Esophagus muscularis mucosa (tissue), 4 donors: ENCODE results near the gene SNX9. TPM values are rescaled to one million over a fixed set of nuclear protein-coding genes. Genes with fewer than 3 reads are reported as not detected.
"Not testable (repeated sequence)": the region's sequence is repeated elsewhere in the genome, so short reads cannot be mapped to it uniquely, and the experiment has no call there.

ENCODE experiments used
- DNase-seq: peaks from one replicate; pipeline ENCODE4 v3.0.0-alpha.2; 2017; ENCODE audit errors: extremely low spot score
- H3K27ac ChIP-seq, 4 donors: fragments of 200-600 bp; sonication (generic); replicated peaks in 1 of 4; 1 replicate in 3 of 4; 2 replicates in 1 of 4; pipeline ENCODE4 v1.5.1; 2016 to 2019; ENCODE audit warnings: mild to moderate bottlenecking in 1 of 4
- H3K27me3 ChIP-seq, 4 donors: fragments of 200-600 bp; sonication (generic); one replicate each; pipeline versions ENCODE4 v1.5.1 to v1.6.0; 2016 to 2019
- H3K36me3 ChIP-seq, 4 donors: fragments of 200-600 bp; sonication (generic); one replicate each; pipeline ENCODE4 v1.5.1; 2016 to 2019
- H3K4me1 ChIP-seq, 4 donors: fragments of 200-600 bp; sonication (generic); one replicate each; pipeline ENCODE4 v1.5.1; 2016 to 2019
- H3K4me3 ChIP-seq, 4 donors: fragments of 200-600 bp; sonication (generic); 1 replicate in 2 of 4; 2 replicates in 2 of 4; pipeline ENCODE4 v1.5.1; 2016 to 2019; ENCODE audit warnings: mild to moderate bottlenecking in 4 of 4, moderate library complexity in 1 of 4
- H3K9me3 ChIP-seq, 4 donors: fragments of 200-600 bp; sonication (generic); 1 replicate in 3 of 4; 2 replicates in 1 of 4; pipeline ENCODE4 v1.5.1; 2016 to 2019
- CTCF ChIP-seq, 3 experiments: fragments of 200-600 bp in 2 of 3; fragments of 450-650 bp in 1 of 3; sonication (generic) in 2 of 3; IDR thresholded peaks; one replicate each; pipeline ENCODE4 v1.5.1; 2017 to 2019; ENCODE audit warnings: antibody characterized with exemption in 3 of 3, mild to moderate bottlenecking in 2 of 3, moderate library complexity in 1 of 3
- EP300 ChIP-seq: sonication (generic); formaldehyde crosslinking; IDR thresholded peaks from one replicate; pipeline ENCODE4 v1.6.1; 2017; ENCODE audit warnings: antibody characterized with exemption
- POLR2A ChIP-seq: fragments of 450-650 bp; IDR thresholded peaks from one replicate; pipeline ENCODE4 v1.6.1; 2017; ENCODE audit warnings: antibody characterized with exemption, moderate library complexity, mild to moderate bottlenecking, low read depth
- POLR2AphosphoS5 ChIP-seq, 2 donors: sonication (generic); formaldehyde crosslinking; IDR thresholded peaks; one replicate each; pipeline ENCODE4 v1.6.1; 2017; ENCODE audit warnings: antibody characterized with exemption in 2 of 2
- WGBS: methylation state at CpG from one replicate; pipeline ENCODE4 v1.1.5; 2018; 5-methylcytosine and 5-hydroxymethylcytosine counted together
- intact Hi-C: fragments of 100-400 bp; cut with DNase I; formaldehyde crosslinking; loops from one replicate; pipeline ENCODE4 v1.15.1; 2023
- total RNA-seq, 4 donors: library from RNA; depleted of rRNA; stranded (reverse); fragments of >200 nt; gene quantifications; one replicate each; pipeline versions ENCODE4 v1.1.0 to v1.2.1, GENCODE V29; 2016

The SNX9 gene
- total RNA-seq, 4 donors from 2014 or later: 78.1 to 94.7 (median 85.1) TPM

GRCh38 chr6:157965387-157965786 is 142.3 kb downstream of the SNX9 start:
- WGBS: 96% methylated on average over 3 of the region's 3 CpGs
- Histone ChIP-seq H3K9me3 (no peaks in the 10 kb centered on the region), H3K4me3 (no peak overlapping the region), H3K27me3 (no peaks in the 10 kb centered on the region), H3K4me1 (no peaks in the 10 kb centered on the region), H3K36me3 (no peaks in the 10 kb centered on the region), H3K27ac (no peak overlapping the region)
- TF ChIP-seq POLR2AphosphoS5 (IDR thresholded peaks at IDR 0.05) (no peak), CTCF (IDR thresholded peaks at IDR 0.05) (no peak), EP300 (no peak), POLR2A (no peak)
- DNase-seq: no peak
- intact Hi-C loops: no loop called here

DNA sequence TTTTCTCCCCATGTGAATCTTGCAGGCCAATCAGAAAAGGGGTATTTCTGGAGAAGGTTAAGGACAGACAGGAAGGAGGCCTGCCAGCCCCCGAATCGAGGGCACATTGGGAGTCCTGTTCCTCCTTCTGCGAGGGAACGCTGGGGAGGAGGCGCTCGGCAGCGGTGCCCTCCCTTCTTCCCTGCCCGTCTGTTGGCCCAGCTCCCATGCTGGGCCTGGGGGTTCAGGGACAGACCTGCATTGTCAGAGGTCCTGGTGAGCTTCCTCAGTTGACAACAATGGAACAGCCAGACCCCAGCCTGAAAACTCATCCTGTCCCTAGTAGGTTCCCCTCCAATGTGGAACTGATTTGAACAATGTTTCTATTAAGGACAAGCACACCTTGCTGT is 143.5 kb downstream of the SNX9 start:
- Histone ChIP-seq H3K27me3 (no peaks in the 10 kb centered on the region), H3K4me3 (no peak overlapping the region), H3K4me1 (no peaks in the 10 kb centered on the region), H3K27ac (no peak overlapping the region), H3K36me3 (no peaks in the 10 kb centered on the region), H3K9me3 (no peaks in the 10 kb centered on the region)
- 79% methylated on average over 7 of the region's 8 CpGs for WGBS
- intact Hi-C loops: no loop called here
- TF ChIP-seq CTCF (IDR thresholded peaks at IDR 0.05) (no peak), EP300 (no peak), POLR2AphosphoS5 (IDR thresholded peaks at IDR 0.05) (no peak), POLR2A (no peak)
- DNase-seq: no peak

- no peak overlapping the region for H3K27ac ChIP-seq
- WGBS: 76% methylated on average over 6 of the region's 6 CpGs
- H3K4me3 ChIP-seq: no peak overlapping the region
- H3K27me3 ChIP-seq: no peaks in the 10 kb centered on the region
- no peak for DNase-seq
- TF ChIP-seq EP300 (no peak), POLR2A (no peak), POLR2AphosphoS5 (IDR thresholded peaks at IDR 0.05) (no peak), CTCF (IDR thresholded peaks at IDR 0.05) (no peak)
- no peaks in the 10 kb centered on the region for H3K9me3 ChIP-seq
- no peaks in the 10 kb centered on the region for H3K4me1 ChIP-seq
- H3K36me3 ChIP-seq: no peaks in the 10 kb centered on the region
- intact Hi-C loops: no loop called here
Measured at GRCh38 chr6:157967020-157967419, 144.0 kb downstream of the SNX9 start.

- no peak overlapping the region for H3K27ac ChIP-seq
- no peaks in the 10 kb centered on the region for H3K36me3 ChIP-seq
- intact Hi-C loops: no loop called here
- TF ChIP-seq POLR2AphosphoS5 (IDR thresholded peaks at IDR 0.05): no peak
- no peak for TF ChIP-seq CTCF (IDR thresholded peaks at IDR 0.05)
- no peak for TF ChIP-seq POLR2A
- no peak for TF ChIP-seq EP300
- H3K4me3 ChIP-seq: no peak overlapping the region
- 83% methylated on average over 8 of the region's 8 CpGs for WGBS
- H3K9me3 ChIP-seq: no peaks in the 10 kb centered on the region
- DNase-seq: no peak
- H3K27me3 ChIP-seq: no peaks in the 10 kb centered on the region
- H3K4me1 ChIP-seq: no peaks in the 10 kb centered on the region
Measured at GRCh38 chr6:157967486-157967885, 144.4 kb downstream of the SNX9 start.

DNA sequence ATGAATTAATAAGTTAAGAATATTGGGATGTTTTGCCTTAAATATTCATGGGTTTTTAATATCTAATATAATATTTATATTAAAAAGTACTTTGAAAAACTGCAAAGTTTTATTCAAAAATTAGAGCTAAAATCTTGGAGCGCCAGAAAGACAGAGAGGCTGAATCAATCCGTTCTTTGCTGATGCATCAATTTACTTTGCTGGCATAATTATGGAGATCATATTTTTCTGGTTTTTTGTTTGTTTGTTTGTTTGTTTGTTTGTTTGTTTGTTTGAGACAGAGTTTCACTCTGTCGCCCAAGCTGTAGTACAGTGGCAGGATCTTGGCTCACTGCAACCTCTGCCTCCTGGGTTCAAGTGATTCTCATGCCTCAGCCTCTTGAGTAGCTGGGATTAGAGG is 149.1 kb downstream of the SNX9 start:
- WGBS: 91% methylated on average over 3 of the region's 3 CpGs
- H3K27ac ChIP-seq, intact Hi-C loops, H3K4me1 ChIP-seq, H3K4me3 ChIP-seq, H3K27me3 ChIP-seq, H3K36me3 ChIP-seq, H3K9me3 ChIP-seq, DNase-seq: not testable (repeated sequence)
